ENCODE measurements around the gene PHLPP1.

PHLPP1 gene

GRCh38 chr18:63025251-63026090 lies 310.1 kb downstream of the PHLPP1 start:
- no peak for DNase-seq

- DNase-seq = no peak
These were observed 313.0 kb downstream of the PHLPP1 start for GRCh38 chr18:63028380-63028779.
